HG03196 (cell line): ENCODE results near the gene PITPNC1.
"Not testable (repeated sequence)": the region's sequence is repeated elsewhere in the genome, so short reads cannot be mapped to it uniquely, and the experiment has no call there.

Source experiments
- ATAC-seq: cut with Tn5 transposase; IDR thresholded peaks from one replicate; pipeline ENCODE4 v1.9.1; 2021; ENCODE audit not compliant: unreplicated experiment

The PITPNC1 gene

GRCh38 chr17:67606896-67607604, 230.0 kb downstream of the PITPNC1 start:
- ATAC-seq, result no peak

- ATAC-seq, result no peak
These were observed 233.0 kb downstream of the PITPNC1 start for GRCh38 chr17:67610061-67610460.

- ATAC-seq, result no peak
These were observed 236.9 kb downstream of the PITPNC1 start for GRCh38 chr17:67613961-67614360.

- ATAC-seq, result no peak
These were observed 238.0 kb downstream of the PITPNC1 start for GRCh38 chr17:67615011-67615561.

GRCh38 chr17:67615736-67616135, 238.7 kb downstream of the PITPNC1 start:
- no peak for ATAC-seq

GRCh38 chr17:67617304-67617899, 240.3 kb downstream of the PITPNC1 start:
- ATAC-seq, result no peak

GRCh38 chr17:67619555-67619954, 242.5 kb downstream of the PITPNC1 start:
- ATAC-seq, result no peak

GRCh38 chr17:67620088-67620487, 243.0 kb downstream of the PITPNC1 start:
- ATAC-seq, result no peak

- no peak for ATAC-seq
These were observed 243.6 kb downstream of the PITPNC1 start for GRCh38 chr17:67620636-67621035.

- ATAC-seq, result no peak
These were observed 246.7 kb downstream of the PITPNC1 start for GRCh38 chr17:67623767-67624166.

- no peak for ATAC-seq
These were observed 248.0 kb downstream of the PITPNC1 start for GRCh38 chr17:67624886-67625656.

- ATAC-seq, result no peak
These were observed 248.9 kb downstream of the PITPNC1 start for GRCh38 chr17:67625971-67626370.

- ATAC-seq, result no peak
These were observed 251.5 kb downstream of the PITPNC1 start for GRCh38 chr17:67628580-67629013.

GRCh38 chr17:67629971-67630320, 252.9 kb downstream of the PITPNC1 start:
- ATAC-seq, result no peak

GRCh38 chr17:67630836-67631235, 253.8 kb downstream of the PITPNC1 start:
- not testable (repeated sequence) for ATAC-seq

GRCh38 chr17:67632141-67632540, 255.1 kb downstream of the PITPNC1 start:
- ATAC-seq, result no peak

- no peak for ATAC-seq
These were observed 256.7 kb downstream of the PITPNC1 start for GRCh38 chr17:67633751-67634211.

- ATAC-seq, result no peak
These were observed 258.6 kb downstream of the PITPNC1 start for GRCh38 chr17:67635681-67636080.

- ATAC-seq, result no peak
These were observed 259.2 kb downstream of the PITPNC1 start for GRCh38 chr17:67636312-67636711.

GRCh38 chr17:67636834-67637520, 259.9 kb downstream of the PITPNC1 start:
- no peak for ATAC-seq
